C4-2B (cell line): ENCODE measurements around the gene ABCG1.

Experiments
- ZFX ChIP-seq: fragments of 450-650 bp; IDR thresholded peaks from 2 replicates; pipeline ENCODE4 v1.6.1; 2017
- TF ChIP-seq, protein P1 (sequence below): fragments of 450-650 bp; conservative IDR thresholded peaks from 2 replicates; pipeline ENCODE4 v1.5.1; 2017; ENCODE audit warnings: mild to moderate bottlenecking

- TF ChIP-seq, protein P1, sequence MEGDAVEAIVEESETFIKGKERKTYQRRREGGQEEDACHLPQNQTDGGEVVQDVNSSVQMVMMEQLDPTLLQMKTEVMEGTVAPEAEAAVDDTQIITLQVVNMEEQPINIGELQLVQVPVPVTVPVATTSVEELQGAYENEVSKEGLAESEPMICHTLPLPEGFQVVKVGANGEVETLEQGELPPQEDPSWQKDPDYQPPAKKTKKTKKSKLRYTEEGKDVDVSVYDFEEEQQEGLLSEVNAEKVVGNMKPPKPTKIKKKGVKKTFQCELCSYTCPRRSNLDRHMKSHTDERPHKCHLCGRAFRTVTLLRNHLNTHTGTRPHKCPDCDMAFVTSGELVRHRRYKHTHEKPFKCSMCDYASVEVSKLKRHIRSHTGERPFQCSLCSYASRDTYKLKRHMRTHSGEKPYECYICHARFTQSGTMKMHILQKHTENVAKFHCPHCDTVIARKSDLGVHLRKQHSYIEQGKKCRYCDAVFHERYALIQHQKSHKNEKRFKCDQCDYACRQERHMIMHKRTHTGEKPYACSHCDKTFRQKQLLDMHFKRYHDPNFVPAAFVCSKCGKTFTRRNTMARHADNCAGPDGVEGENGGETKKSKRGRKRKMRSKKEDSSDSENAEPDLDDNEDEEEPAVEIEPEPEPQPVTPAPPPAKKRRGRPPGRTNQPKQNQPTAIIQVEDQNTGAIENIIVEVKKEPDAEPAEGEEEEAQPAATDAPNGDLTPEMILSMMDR: no peak
- TF ChIP-seq ZFX: no peak
These were observed 95.8 kb downstream of the ABCG1 start for GRCh38 chr21:42314616-42315295.
